RWPE2 (cell line): ENCODE results near the gene MYO1G.

Source experiments
- ATAC-seq: fragments of 200-7000 bp; cut with Tn5 transposase; 3 replicates; pipeline ENCODE4 v1.9.1; 2021; ENCODE audit warnings: low read depth
- DNase-seq: peaks from one replicate; pipeline ENCODE4 v3.0.0-alpha.2; 2020; ENCODE audit warnings: low spot score
- H3K27ac ChIP-seq: fragments of 450-650 bp; 2 replicates; pipeline ENCODE4 v1.5.1; 2017; ENCODE audit warnings: mild to moderate bottlenecking; ENCODE audit not compliant: poor library complexity, severe bottlenecking
- H3K27me3 ChIP-seq: fragments of 250-450 bp; sonication (Bioruptor Pico); 2 replicates; pipeline ENCODE4 v1.5.1; 2021; ENCODE audit warnings: mild to moderate bottlenecking, moderate library complexity; ENCODE audit not compliant: insufficient read depth, poor library complexity, severe bottlenecking
- H3K36me3 ChIP-seq: fragments of 250-450 bp; sonication (Bioruptor Pico); 2 replicates; pipeline ENCODE4 v1.5.1; 2020; ENCODE audit warnings: low read depth, mild to moderate bottlenecking, moderate library complexity
- H3K4me1 ChIP-seq: fragments of 250-450 bp; sonication (Bioruptor Pico); 2 replicates; pipeline ENCODE4 v1.5.1; 2021; ENCODE audit warnings: mild to moderate bottlenecking, moderate library complexity; ENCODE audit not compliant: insufficient read depth, poor library complexity, severe bottlenecking
- H3K4me3 ChIP-seq: fragments of 250-450 bp; sonication (Bioruptor Pico); 2 replicates; pipeline ENCODE4 v1.5.1; 2021; ENCODE audit warnings: mild to moderate bottlenecking, moderate library complexity; ENCODE audit not compliant: severe bottlenecking
- H3K9me3 ChIP-seq: fragments of 250-450 bp; sonication (Bioruptor Pico); 2 replicates; pipeline ENCODE4 v1.5.1; 2021; ENCODE audit warnings: mild to moderate bottlenecking, moderate library complexity; ENCODE audit not compliant: severe bottlenecking
- CTCF ChIP-seq: fragments of 450-650 bp; IDR thresholded peaks from one replicate; pipeline ENCODE4 v1.5.1; 2017; ENCODE audit warnings: mild to moderate bottlenecking, moderate library complexity; ENCODE audit not compliant: poor library complexity, severe bottlenecking

MYO1G gene

GRCh38 chr7:45017253-45017652 lies 38.4 kb upstream of the MYO1G start:
- H3K4me3 ChIP-seq: no peak overlapping the region
- no peak for DNase-seq
- TF ChIP-seq CTCF: no peak
- H3K27ac ChIP-seq: no peak overlapping the region
- no peaks in the 10 kb centered on the region for H3K9me3 ChIP-seq
- ATAC-seq: no peak
- H3K4me1 ChIP-seq: no peaks in the 10 kb centered on the region
- no peaks in the 10 kb centered on the region for H3K27me3 ChIP-seq
- peaks cover 11% of the 10 kb centered on the region; the same call in 1 of the 2 replicates for H3K36me3 ChIP-seq

GRCh38 chr7:45015313-45015712 lies 36.5 kb upstream of the MYO1G start:
- Histone ChIP-seq H3K27ac (no peak overlapping the region), H3K4me3 (no peak overlapping the region), H3K27me3 (no peaks in the 10 kb centered on the region), H3K9me3 (no peaks in the 10 kb centered on the region), H3K4me1 (no peaks in the 10 kb centered on the region), H3K36me3 (peaks cover 28% of the 10 kb centered on the region)
- ATAC-seq: no peak
- DNase-seq: no peak
- no peak for TF ChIP-seq CTCF

GRCh38 chr7:45013465-45013967 lies 34.7 kb upstream of the MYO1G start:
- H3K36me3 ChIP-seq: peaks cover 32% of the 10 kb centered on the region
- H3K9me3 ChIP-seq: no peaks in the 10 kb centered on the region
- ATAC-seq (no peak), DNase-seq (no peak)
- no peak overlapping the region for H3K4me3 ChIP-seq
- H3K27ac ChIP-seq: no peak overlapping the region
- no peaks in the 10 kb centered on the region for H3K4me1 ChIP-seq
- no peak for TF ChIP-seq CTCF
- H3K27me3 ChIP-seq: no peaks in the 10 kb centered on the region

GRCh38 chr7:45007571-45008328 lies 28.9 kb upstream of the MYO1G start:
- DNase-seq: no peak
- no peak for TF ChIP-seq CTCF
- peaks cover 23% of the 10 kb centered on the region for H3K36me3 ChIP-seq
- no peaks in the 10 kb centered on the region for H3K27me3 ChIP-seq
- no peak for ATAC-seq
- H3K4me3 ChIP-seq: no peak overlapping the region
- no peaks in the 10 kb centered on the region for H3K4me1 ChIP-seq
- H3K9me3 ChIP-seq: no peaks in the 10 kb centered on the region
- no peak overlapping the region for H3K27ac ChIP-seq

GRCh38 chr7:45007106-45007505 lies 28.3 kb upstream of the MYO1G start:
- no peaks in the 10 kb centered on the region for H3K9me3 ChIP-seq
- no peak overlapping the region for H3K27ac ChIP-seq
- DNase-seq (no peak), ATAC-seq (no peak)
- no peak for TF ChIP-seq CTCF
- H3K36me3 ChIP-seq: peaks cover 20% of the 10 kb centered on the region
- H3K4me1 ChIP-seq: no peaks in the 10 kb centered on the region
- H3K27me3 ChIP-seq: no peaks in the 10 kb centered on the region
- no peak overlapping the region for H3K4me3 ChIP-seq
